H1 (cell line): ENCODE data around the gene SLC5A9. TPM values are rescaled to one million over a fixed set of nuclear protein-coding genes. Genes with fewer than 3 reads are reported as not detected.

Experiments
- YY1 ChIP-seq: IDR thresholded peaks from 2 replicates; pipeline ENCODE4 v1.6.1; 2011; ENCODE audit warnings: low read depth, mild to moderate bottlenecking, low read length
- polyA plus RNA-seq, 7 experiments: library from polyadenylated mRNA; depleted of rRNA in 3 of 7; stranded (reverse) in 5 of 7; unstranded in 2 of 7; fragments of >200 nt in 5 of 7; fragments of 200-250 nt in 2 of 7; gene quantifications; 1 replicate in 5 of 7; 2 replicates in 1 of 7; 4 replicates in 1 of 7; pipeline versions ENCODE4 v1.2.1 to v1.2.3, GENCODE V29; 2011 to 2013; ENCODE audit warnings: missing spikeins in 2 of 7, mixed read lengths in 2 of 7
- total RNA-seq: library from RNA; stranded (reverse); fragmentation: NEBNext Ultra II Directional; extraction: Animal tissue kit (Norgen Biotek cat#: 25700); gene quantifications from 2 replicates; pipeline ENCODE4 v1.2.1, GENCODE V29; 2021

SLC5A9 gene
- total and polyA plus RNA-seq, 2 of the 8 experiments (the other 6 are each of a cell fraction or from before 2014, with no cell fraction given) = 0.03 TPM; not detected in 1

DNA sequence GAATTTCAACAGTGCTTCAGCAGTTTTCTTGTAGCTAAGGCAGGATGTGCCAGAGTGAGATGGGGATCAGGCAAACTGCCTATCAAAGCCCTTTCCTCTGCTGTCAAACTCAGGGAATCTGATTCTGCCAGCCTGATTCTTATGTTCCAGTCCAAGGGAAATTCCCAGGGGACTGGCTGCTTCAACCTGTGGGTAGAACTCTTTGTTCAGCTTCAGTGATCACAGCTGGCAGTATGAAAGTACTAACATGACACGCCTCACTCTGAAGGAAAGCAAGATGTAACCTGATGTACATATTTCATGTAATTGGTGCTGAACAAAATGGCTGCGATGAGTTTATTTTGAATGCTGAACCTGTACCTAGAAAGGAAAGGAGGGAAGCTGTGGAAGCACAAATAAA, 40.1 kb upstream of the SLC5A9 start (continued):
- no peak for TF ChIP-seq YY1
